Measurements from ENCODE around the gene DTYMK.

- TF ChIP-seq SPI1 (IDR thresholded peaks at IDR 0.05; ENCODE audit: low read depth, low read length), result no peak
- TF ChIP-seq TAF1 (IDR thresholded peaks at IDR 0.05; ENCODE audit: low read depth, low read length), result no peak
Measured at GRCh38 chr2:241645056-241645914, 41.3 kb downstream of the DTYMK start.
